Stimulated activated CD8-positive, alpha-beta memory T cell treated with anti-CD3 and anti-CD28 coated beads, Interleukin-12 subunit alpha, Interleukin-12 subunit beta, amount 100 ng/mL, for 24 hours (primary cell): Measurements from ENCODE around the gene GIPC3.

Experiments used
- DNase-seq: peaks from one replicate; pipeline ENCODE4 v3.0.0-alpha.2; 2020; ENCODE audit errors: extremely low read depth

The GIPC3 gene

DNA sequence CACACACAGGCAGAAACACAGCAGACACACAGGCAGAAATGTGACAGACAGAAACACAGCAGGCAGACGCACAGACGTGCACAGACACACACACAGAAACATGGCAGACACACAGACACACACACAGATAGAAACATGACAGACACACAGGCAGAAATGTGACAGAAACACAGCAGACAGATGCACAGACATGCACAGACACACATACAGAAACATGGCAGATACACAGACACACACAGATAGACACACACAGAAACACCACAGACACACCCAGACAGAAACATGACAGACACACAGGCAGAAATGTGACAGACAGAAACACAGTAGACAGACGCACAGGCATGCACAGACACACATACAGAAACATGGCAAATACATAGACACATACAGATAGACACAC is 20.1 kb downstream of the GIPC3 start:
- DNase-seq, result no peak

- no peak for DNase-seq
Observed at GRCh38 chr19:3605770-3606169, 20.5 kb downstream of the GIPC3 start.

DNA sequence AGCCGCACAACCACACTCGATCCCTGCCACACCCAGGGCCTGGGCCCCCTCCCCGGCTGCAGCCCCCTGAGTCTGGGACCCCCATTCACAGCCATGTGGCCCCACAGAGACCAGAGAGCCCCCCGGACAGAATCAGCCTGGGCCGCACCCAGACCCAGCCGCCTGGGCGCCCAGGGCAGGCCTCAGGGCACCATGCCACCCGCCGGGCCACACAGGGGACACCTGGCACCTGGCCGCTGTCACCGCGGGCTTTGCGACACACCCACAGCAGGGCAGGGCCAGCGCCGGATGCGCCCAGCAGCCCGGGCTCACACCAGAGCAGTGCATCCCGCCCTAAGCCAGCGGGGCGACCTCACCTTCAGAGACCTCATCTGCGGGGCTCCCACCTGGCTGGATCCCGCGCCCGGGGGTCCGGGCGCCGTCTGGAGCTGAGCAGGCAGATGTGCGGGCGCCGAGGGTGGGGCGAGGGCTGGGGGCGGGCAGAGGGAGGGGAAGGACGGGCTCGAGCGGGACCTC is 21.0 kb downstream of the GIPC3 start:
- DNase-seq, result no peak

GRCh38 chr19:3606690-3607289 is 21.5 kb downstream of the GIPC3 start, which contains the start of gene TBXA2R:
TBXA2R (minus strand) TSS chr19:3606875; CDS start chr19:3600634, 6,241 bp downstream.
- no peak for DNase-seq

DNA sequence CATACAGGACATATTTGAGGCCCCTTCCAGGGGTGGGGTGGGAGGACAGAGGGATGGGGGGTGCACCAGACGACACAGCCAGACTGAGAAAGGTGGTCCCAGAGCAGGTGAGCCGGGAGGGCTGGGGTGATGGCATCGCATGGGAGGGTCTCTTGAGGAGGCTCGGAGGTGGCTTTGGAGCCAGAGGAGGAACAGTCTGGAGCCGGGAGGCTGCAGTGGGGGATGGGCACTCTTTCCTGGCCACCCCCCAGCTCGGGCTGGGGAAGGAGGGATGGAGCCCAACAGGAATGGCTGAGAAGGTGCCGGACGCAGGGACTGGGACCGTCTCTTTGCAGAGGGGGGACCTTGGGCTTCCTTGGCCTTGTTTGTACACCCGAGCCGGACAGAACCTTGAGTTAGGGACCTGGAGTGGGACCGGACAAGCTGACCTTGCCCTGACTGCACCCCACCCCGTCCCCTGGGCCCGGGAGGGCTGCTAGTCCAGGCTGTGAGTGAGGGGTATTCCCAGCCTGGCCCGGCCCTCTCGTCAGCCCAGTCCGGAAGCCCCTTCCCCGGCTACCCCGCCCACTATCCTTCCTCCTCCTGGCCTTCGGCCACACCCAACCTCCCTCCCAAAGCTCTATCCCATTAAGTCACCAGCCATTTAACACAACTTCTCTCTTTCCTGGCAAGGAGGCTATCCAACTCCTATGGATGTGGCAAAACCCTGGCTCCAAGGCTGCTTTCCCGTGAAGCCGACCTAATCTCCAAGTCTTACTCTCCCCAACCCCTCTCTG is 22.2 kb downstream of the GIPC3 start:
- DNase-seq, result no peak

- DNase-seq, result no peak
Observed at GRCh38 chr19:3608079-3608641, 22.9 kb downstream of the GIPC3 start.

- DNase-seq, result no peak
Observed at GRCh38 chr19:3608750-3609322, 23.6 kb downstream of the GIPC3 start.

- DNase-seq, result no peak
Observed at GRCh38 chr19:3609779-3610719, 24.8 kb downstream of the GIPC3 start.

- DNase-seq, result no peak
Observed at GRCh38 chr19:3610745-3611717, 25.8 kb downstream of the GIPC3 start.

- no peak for DNase-seq
Observed at GRCh38 chr19:3611841-3612240, 26.6 kb downstream of the GIPC3 start.

DNA sequence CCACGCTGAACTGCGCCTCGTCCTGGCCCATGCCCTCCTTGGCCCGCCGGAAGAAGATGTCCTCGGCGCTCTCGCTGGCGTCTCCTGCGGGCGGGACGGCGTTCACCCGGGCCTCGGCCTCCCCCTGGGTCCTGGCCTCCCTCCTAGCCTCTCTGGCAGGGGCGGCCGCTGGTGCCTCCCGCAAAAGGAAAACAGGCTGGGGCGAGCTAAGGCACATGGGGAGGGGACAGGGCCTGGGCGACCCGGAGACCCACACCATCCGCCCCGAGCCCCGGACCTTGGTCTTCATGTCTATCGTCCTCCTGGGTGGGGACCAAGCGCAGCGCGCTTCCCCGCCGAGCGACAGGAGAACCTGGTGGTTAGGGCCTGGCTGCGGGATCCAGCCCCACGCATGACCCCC is 27.1 kb downstream of the GIPC3 start:
- no peak for DNase-seq

DNA sequence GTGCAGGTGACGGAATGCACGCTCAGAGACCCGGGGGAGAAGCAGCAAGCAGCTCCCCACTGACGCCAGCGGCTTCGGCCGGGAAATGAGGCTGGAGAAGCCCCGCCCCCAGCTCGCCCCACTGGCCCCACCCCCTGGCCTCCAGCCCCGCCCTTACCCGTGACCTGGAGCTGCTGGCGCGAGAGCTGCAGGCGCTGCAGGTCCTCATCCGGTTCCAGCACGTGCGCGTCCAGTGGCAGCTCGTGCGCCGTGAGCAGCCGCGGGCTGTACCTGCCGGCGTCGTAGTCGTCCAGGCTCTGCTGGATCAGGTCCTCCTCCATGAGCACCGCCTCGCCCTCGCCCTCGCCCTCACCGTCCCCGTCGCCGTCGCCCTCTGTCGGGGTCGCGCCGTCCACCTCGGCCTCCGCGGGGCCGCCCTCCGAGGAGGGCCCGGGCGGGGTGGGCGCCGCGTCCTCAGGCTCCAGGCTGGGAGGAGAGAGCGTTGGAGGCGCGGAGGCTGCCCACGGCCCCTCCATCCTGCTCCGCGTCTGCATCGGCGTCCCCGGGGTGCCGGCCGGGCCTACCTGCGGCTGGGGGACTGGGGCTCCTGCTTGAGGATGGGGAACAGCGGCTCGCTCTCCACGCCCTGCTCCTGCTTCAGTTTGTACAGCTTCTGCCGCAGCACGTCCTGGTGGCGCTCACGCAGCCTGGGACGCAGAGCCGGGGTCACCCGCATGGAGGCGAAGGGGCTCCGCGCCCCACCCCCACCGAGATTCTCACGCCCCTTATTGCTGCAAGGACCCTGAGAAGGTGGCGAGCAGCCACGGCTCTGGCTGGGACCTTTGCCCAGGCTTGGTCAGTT is 27.8 kb downstream of the GIPC3 start:
- no peak for DNase-seq

DNA sequence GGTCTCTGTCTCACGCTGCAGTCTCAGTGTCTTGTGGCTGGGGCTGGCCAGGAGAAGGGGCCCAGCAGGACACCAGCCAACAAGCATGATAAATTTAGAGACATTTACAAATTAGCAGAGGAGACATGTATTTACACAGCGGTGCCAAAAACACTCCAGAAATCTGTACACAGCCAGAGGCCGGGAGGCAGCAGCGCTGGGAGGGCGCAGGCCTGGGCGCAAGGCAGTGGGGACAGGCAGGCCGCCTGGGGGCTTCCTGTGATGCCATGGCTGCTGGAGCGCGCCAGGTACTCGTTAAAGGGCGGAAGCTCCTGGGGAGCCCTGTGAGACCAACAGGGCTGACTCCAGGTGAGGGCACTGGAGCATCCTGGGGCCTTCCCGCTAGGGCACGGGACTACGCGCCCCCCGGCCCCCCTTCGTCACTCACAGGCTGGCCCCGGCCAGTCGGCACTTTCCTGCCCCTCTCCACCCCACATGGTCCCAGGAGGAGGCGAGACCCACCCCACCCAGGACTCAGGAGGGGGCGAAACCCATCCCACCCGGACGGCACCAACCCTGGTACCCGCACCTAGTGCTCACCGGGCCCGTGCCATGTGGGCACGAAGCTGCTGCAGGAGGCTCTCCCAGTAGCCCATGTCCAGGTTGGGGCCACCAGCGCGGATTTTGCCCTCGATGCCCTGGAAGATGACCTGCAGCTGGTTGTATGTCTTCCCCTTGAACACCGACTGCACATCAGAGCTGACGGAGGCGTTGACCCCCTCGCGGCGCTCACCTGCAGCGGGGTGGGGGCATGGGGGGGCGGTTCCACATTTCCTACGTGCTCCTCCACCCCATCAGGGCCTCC is 28.8 kb downstream of the GIPC3 start:
- DNase-seq, result no peak

- DNase-seq, result no peak
Observed at GRCh38 chr19:3614858-3615505, 29.7 kb downstream of the GIPC3 start.

GRCh38 chr19:3615524-3616135 is 30.4 kb downstream of the GIPC3 start:
- no peak for DNase-seq

DNA sequence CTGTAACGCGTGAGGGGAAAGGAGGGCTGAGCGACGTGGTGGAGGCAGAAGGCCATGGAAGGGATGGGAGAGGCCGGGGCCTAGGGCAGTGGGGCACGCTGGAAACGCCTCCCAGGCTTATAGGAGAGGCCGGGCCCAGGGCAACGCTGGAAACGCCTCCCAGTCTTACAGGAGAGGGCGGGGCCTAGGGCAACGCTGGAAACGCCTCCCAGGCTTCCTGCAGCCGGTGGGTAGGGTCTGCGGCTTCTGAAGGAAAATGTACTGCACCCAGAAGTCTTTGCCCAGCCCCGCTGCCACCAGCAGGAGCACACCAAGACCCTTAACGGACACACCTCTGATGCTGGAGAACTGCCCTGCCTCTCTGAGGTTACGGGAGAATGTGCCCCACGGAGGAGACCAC is 32.2 kb downstream of the GIPC3 start:
- no peak for DNase-seq

DNA sequence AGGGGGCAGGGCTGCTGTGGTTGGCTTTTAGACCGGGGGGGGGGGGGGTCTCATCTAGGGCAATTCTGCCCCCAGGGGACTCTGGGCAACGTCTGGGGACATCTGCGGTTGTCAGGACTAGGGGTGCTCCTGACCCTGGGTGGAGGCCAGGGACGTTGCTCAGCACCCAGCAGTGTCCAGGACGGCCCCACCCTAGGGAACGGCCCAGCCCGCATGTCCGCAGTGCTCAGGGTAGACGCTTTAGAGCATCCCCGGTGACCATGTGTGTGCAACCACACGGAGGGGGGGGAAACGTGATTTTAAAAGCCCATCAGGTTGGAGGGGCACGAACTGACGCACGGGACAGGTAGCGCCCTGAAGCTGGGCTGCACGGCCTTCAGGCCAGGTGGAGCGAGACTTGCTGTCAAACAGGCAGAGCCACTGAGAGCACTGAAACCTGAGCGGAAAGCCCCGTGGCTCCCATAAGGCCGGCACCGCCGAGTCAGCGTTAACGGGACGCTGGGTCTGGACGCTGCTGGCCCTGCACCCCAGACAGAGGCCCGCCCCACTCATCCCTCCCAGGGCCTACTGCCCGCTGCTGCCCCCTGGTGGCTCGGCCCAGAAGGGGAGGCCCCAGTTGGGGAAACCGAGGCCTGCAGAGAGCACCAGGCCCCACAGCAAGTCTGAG is 33.0 kb downstream of the GIPC3 start:
- no peak for DNase-seq
